ENCODE data around the gene CLASP2. TPM values are rescaled to one million over a fixed set of nuclear protein-coding genes. Genes with fewer than 3 reads are reported as not detected.

Gene CLASP2
- total and polyA plus RNA-seq, 7 donors: 7.3 to 71.9 (median 37.7) TPM

- Histone ChIP-seq H3K36me3 (ENCODE audit: insufficient read depth in 1 of 2, low read depth in 1 of 2) (peaks cover 0 to 33% of the 10 kb centered on the region in 2 donors), H3K4me3 (no peak overlapping the region), H3K27me3 (ENCODE audit: insufficient read depth in 3 of 3, low read length in 2 of 3) (no peaks in the 10 kb centered on the region), H3K27ac (no peak overlapping the region), H3K9me3 (peaks cover 16% of the 10 kb centered on the region), H3K4me1 (no peaks in the 10 kb centered on the region)
- TF ChIP-seq CTCF (IDR thresholded peaks at IDR 0.05): no peak
- 95 to 100% (median 97%) methylated on average over 2 of the region's 2 CpGs for WGBS, 3 donors
- ATAC-seq: no peak
- intact Hi-C loops (cut with DNase I): no loop called here
- DNase-seq: no peak
Observed at GRCh38 chr3:33525232-33525631, 192.8 kb downstream of the CLASP2 start.

GRCh38 chr3:33523093-33523667 lies 194.9 kb downstream of the CLASP2 start:
- TF ChIP-seq CTCF (IDR thresholded peaks at IDR 0.05): no peak
- ATAC-seq (no peak), DNase-seq (no peak)
- intact Hi-C loops (cut with DNase I): no loop called here
- Histone ChIP-seq H3K9me3 (peaks cover 7% of the 10 kb centered on the region), H3K36me3 (ENCODE audit: insufficient read depth in 1 of 2, low read depth in 1 of 2) (peaks cover 0 to 34% of the 10 kb centered on the region in 2 donors), H3K4me3 (no peak overlapping the region), H3K27ac (no peak overlapping the region), H3K27me3 (ENCODE audit: insufficient read depth in 3 of 3, low read length in 2 of 3) (no peaks in the 10 kb centered on the region), H3K4me1 (no peaks in the 10 kb centered on the region)
- 93 to 97% (median 95%) methylated on average over 3 of the region's 3 CpGs for WGBS, 3 donors

- no peak overlapping the region for H3K27ac ChIP-seq
- no peaks in the 10 kb centered on the region for H3K4me1 ChIP-seq
- H3K27me3 ChIP-seq (ENCODE audit: insufficient read depth in 3 of 3, low read length in 2 of 3): no peaks in the 10 kb centered on the region
- DNase-seq (no peak), ATAC-seq (no peak)
- peaks cover 0 to 33% of the 10 kb centered on the region in 2 donors for H3K36me3 ChIP-seq (ENCODE audit: insufficient read depth in 1 of 2, low read depth in 1 of 2)
- intact Hi-C loops (cut with DNase I): no loop called here
- TF ChIP-seq CTCF (IDR thresholded peaks at IDR 0.05): no peak
- H3K4me3 ChIP-seq: no peak overlapping the region
- 53 to 74% (median 72%) methylated on average over 1 of the region's 1 CpG for WGBS, 3 donors
- H3K9me3 ChIP-seq: peaks cover 4% of the 10 kb centered on the region
Observed at GRCh38 chr3:33521736-33522135, 196.3 kb downstream of the CLASP2 start.

- Histone ChIP-seq H3K36me3 (ENCODE audit: insufficient read depth in 1 of 2, low read depth in 1 of 2) (peaks cover 0 to 53% of the 10 kb centered on the region in 2 donors), H3K9me3 (no peaks in the 10 kb centered on the region), H3K27ac (no peak overlapping the region), H3K4me3 (no peak overlapping the region), H3K4me1 (no peaks in the 10 kb centered on the region), H3K27me3 (ENCODE audit: insufficient read depth in 3 of 3, low read length in 2 of 3) (no peaks in the 10 kb centered on the region)
- ATAC-seq: no peak
- no peak for TF ChIP-seq CTCF (IDR thresholded peaks at IDR 0.05)
- DNase-seq: no peak
- intact Hi-C loops (cut with DNase I): no loop called here
- 97 to 98% (median 98%) methylated on average over 6 of the region's 6 CpGs for WGBS, 3 donors
Observed at GRCh38 chr3:33513262-33513863, 204.7 kb downstream of the CLASP2 start.

GRCh38 chr3:33505027-33505426 lies 213.0 kb downstream of the CLASP2 start:
- intact Hi-C loops (cut with DNase I): no loop called here

More at GRCh38 chr3:33505027-33505426, 213.0 kb downstream of the CLASP2 start:
- no peak overlapping the region for H3K27ac ChIP-seq
- no peak overlapping the region for H3K4me3 ChIP-seq
- ATAC-seq: no peak
- H3K27me3 ChIP-seq (ENCODE audit: insufficient read depth in 3 of 3, low read length in 2 of 3): no peaks in the 10 kb centered on the region
- no peaks in the 10 kb centered on the region for H3K9me3 ChIP-seq
- TF ChIP-seq CTCF (IDR thresholded peaks at IDR 0.05): no peak
- peaks cover 0 to 67% of the 10 kb centered on the region in 2 donors for H3K36me3 ChIP-seq (ENCODE audit: insufficient read depth in 1 of 2, low read depth in 1 of 2)
- no peak for DNase-seq
- no peaks in the 10 kb centered on the region for H3K4me1 ChIP-seq
